ENCODE data around the gene NFIC.
A peak's percentile ranks its signal among the peaks of the same experiment; 100 is the strongest.
"Not testable (repeated sequence)": the region's sequence is repeated elsewhere in the genome, so short reads cannot be mapped to it uniquely, and the experiment has no call there.

Gene NFIC

GRCh38 chr19:3365836-3366752 is at the start of gene NFIC:
NFIC (plus strand) TSS chr19:3366583; CDS start chr19:3366637, 54 bp downstream.
- peak; percentile 36 for DNase-seq

- DNase-seq, result no peak
Observed at GRCh38 chr19:3316659-3317207, 49.6 kb upstream of the NFIC start.

DNA sequence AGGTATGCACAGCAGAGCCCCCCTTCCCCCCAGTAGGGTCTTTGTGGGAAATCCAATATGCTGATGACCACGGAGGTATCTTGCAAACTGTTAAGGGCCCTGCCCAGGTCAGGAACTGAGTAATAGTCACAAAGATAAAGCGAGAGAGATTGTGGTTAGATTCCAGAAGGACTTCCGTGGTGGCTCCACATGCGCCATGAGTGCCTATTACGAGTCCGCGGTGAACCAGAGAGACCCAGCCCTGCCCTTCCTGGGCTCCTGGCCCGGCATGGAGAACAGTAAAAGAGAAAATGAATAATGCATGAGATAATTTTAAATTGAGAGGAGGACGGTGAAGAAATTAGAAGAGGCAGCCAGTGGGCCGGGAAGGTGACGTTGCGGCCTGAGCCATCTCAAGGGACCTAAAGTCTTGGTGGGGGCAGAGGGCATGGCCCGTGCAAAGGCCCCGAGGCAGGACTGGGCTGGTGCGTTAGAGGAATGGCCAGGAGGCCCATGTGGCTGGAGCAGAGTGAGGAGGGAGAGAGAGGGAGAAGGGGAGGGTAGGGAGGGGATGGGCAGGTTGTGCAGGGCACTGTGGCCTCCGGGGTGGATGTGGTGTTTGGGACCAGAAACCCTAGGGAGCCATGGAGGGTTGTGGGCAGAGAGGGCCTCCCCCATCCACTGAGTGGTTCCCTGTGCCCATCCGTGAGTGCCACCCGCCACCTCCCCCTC is 46.6 kb upstream of the NFIC start:
- DNase-seq, result no peak

GRCh38 chr19:3320354-3320670 is 46.1 kb upstream of the NFIC start:
- no peak for DNase-seq

- DNase-seq, result no peak
Observed at GRCh38 chr19:3320853-3321252, 45.5 kb upstream of the NFIC start.

- DNase-seq, result no peak
Observed at GRCh38 chr19:3321696-3322095, 44.7 kb upstream of the NFIC start.

DNA sequence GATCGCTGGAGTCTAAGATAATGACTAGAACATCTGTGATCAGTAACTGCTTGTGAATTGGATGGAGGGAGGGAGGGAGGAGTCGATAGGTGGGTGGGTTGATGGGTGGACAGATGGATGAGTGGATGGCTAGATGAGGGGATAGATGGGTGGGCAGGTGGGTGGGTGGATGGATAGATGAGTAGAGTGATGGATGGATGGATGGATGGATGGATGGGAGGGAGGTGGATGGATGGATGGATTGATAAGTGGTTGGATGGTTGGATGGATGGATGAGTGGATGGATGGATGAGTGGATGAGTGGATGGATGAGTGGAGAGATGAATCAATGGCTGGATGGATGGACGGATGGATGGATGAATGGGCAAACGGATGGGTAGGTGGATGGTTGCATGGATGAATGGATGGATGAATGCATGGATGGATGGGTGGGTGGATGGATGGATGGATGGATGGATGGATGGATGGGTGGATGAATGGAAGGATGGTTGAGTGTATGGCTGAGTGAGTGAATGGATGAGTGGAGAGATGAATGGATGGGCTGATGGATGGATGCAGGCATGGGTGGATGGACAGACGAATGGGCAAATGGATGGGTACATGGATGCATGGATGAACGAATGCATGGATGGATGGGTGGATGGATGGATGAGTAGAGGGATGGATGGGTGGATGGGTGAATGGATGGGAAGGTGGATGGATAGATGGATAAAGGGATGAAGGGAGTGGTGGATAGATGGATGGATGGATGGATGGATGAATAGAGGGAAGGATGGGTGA is 44.0 kb upstream of the NFIC start:
- DNase-seq, result no peak

- no peak for DNase-seq
Observed at GRCh38 chr19:3323026-3323425, 43.4 kb upstream of the NFIC start.

GRCh38 chr19:3323658-3324057 is 42.7 kb upstream of the NFIC start:
- no peak for DNase-seq

DNA sequence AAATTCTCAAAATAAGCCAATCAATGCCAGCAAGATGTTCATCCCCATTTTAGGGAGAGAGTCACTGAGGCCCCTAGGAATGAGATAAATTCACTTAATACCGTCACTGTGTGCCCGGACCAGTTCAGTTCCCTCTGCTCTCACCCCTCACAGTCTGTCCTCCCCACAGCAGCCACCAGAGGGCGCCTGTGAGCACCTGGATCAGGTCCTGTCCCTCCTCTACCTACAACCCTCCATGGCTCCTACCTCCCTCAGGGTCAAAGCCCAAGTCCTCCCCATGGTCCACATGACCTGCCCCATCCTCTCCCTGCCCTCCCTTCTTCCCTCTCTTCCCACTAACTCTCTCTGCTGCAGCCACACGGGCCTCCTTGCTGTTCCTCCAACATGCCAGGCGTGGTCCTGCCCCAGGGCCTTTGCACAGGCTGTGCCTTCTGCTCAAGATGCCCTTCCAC is 42.0 kb upstream of the NFIC start:
- peak; percentile 83 for DNase-seq

- no peak for DNase-seq
Observed at GRCh38 chr19:3325451-3325850, 40.9 kb upstream of the NFIC start.

DNA sequence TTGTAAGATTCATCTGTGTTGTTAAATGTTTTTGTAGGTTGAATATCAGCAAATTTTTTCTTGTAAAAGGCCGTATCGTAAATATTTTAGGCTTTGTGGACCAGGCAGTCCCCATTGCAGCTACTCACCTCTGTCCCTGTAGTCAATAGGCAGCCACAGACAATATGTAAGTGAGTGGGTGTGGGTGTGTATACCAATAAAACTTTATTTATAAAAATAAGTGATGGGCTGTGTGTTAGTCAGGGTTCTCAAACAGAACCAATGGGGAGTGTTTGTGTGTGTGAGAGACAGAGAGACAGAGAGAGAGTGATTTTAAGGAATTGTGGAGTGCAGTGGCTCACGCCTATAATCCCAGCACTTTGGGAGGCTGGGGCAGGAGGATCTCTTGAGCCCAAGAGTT is 37.6 kb upstream of the NFIC start:
- no peak for DNase-seq

GRCh38 chr19:3330047-3330446 is 36.3 kb upstream of the NFIC start:
- DNase-seq, result no peak

- not testable (repeated sequence) for DNase-seq
Observed at GRCh38 chr19:3332232-3332631, 34.2 kb upstream of the NFIC start.

DNA sequence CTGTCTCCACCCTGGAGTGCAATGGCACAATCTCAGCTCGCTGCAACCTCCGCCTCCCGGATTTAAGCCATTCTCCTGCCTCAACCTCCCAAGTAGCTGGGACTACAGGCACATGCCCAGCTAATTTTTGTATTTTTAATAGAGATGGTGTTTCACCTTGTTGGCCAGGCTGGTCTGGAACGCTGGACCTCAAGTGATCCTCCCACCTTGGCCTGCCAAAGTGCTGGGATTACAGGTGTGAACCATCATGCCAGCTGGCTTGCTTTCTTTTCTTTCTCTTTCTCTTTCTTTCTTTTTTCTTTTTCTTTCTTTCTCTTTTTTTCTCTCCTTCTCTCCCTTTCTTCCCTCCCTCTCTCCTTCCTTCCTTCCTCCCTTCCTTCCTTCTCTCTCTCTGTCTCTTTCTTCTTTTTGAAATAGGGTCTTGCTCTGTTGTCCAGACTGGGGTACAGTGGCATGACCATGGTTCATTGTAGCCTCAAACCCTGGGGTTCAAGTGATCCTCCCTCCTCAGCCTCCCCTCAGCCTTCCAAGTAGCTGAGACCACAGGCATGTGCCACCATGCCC is 33.3 kb upstream of the NFIC start:
- no peak for DNase-seq

DNA sequence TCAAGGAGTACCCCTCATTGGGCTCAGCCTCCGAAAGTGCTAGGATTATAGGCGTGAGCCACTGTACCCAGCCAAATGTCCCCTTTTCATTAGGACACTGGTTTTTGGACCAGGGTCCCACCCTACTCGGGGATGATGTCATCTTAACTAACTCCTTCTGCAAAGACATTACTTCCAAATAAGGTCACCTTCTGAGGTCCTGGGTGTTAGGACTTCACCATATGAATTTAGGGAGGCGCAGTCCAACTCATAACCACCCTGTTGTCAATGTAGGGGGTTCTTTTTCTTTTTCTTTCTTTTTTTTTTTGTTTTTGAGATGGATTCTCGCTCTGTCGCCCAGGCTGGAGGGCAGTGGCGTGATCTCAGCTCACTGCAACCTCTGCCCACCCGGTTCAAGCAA is 32.7 kb upstream of the NFIC start:
- no peak for DNase-seq

DNA sequence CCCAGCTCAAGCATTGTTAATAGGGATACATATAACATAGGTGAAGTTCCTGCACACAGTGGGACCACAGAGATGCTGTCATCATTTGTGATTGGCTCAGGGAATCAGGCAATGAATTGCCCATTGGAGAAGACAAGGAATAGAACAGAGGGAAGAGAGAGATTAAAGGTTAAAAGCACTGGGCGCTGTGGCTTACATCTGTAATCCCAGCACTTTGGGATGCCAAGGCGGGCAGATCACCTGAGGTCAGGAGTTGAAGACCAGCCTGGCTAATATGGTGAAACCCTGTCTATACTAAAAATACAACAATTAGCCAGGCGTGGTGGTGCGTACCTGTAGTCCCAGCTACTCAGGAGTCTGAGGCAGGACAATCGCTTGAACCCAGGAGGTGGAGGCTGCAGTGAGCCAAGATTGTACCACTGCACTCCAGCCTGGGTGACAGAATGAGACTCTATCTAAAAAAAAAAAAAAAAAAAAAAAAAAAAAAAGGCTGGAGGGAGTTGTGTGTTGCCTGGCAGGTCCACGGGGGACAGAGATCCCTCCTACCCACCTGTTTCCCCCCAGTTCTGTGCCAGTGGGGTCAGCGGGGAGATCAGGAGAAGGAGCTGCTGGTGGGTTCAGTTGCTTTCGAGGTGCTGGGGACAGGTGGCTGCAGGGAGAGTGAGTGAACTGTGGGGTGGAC is 31.5 kb upstream of the NFIC start:
- DNase-seq, result not testable (repeated sequence)

DNA sequence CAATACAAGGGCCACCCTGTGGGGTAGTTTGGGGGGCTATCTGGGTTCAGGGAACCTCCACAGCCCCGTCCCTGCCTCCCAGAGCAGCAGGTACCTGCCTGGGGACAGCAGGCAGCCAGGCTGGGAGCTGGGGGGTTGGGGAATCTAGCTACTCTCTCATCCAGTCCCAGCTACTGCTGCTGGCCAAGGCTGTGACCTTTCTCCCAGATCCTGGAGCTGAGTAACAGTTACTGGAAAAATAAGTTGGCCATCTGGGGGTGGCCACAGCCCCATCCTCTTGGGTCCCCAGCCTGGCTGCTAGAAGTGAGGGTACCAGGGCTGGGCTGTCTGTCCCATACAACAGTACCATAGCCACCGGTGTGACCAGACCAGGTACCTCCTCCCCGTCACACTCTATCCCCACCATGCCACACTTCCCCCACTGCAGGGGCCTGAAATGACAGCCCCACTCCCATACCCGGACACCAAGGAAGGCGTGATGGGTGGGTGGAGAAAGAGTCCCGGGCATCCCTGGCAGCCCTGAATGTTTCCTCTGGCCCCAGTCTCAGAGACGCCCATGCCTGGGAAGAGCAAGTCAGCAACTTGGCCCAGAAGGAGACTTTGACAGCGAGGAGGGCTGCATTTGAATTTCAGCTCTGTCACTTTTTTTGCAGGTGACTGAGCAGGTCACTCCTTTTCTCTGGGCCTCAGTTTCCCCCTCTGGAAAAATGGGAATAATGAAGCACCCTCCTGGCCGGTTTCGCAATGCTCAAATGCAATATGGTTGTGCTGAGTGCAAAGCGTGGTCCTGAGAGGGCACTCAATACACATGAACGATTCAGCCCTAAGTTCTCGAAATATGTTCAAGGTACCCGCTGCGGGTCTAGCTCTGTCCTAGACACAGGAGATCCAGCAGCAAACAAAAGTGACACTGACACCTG is 30.7 kb upstream of the NFIC start:
- DNase-seq, result no peak

DNA sequence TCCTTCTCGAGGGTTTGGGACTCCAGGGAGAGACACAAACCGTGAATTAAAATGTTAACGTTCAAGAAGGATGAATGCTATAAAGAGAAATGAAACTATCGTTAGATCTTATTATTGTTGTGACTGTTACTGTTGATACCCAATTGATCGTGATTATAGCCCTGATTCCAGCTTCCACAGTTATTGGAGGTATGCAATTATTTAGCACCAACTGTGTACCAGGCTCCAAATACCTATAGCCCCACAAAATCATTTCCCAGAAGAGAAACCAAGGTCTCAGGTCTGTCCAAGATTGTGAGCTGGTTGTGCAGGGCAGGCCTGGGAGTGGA is 30.1 kb upstream of the NFIC start:
- no peak for DNase-seq

DNA sequence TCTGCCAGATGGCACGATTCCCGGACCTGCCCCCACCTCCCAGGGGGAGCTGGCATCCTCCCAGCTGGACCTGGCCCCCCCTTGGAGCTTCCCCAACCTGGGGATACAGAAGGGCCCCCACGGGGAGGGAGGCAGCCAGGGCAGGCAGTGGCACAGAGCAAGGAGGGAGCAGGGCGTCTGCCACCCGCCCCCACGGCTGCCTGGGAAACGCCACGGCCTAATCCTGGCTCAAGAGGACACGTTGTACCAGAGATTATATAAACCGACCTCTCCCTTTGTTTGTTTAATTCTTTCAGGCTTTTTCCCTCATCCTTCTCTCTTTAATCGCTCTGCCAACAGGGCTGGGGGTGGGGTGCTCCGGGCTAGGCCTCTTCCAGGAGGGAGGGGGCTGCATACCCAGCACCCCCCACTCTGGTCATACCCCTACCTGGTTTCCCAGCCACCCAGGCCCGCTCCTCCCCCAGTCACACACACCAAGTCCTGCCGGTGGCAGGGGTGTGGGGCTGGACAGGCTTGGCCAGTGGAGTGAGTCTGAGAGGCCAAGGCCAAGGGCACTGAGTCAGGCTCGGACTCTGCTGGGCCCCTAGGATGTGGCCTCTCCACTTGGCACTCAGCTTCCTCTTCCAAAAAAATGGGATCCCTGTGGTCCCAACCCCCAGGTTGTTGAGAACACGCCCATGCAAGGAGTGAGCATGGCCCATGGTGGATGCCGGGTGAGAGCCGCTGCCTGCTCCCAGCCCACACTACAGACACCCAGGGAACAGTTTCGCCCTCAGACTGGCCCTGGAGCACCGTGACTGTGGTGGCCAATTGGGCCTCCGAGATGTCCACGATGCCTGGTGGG is 29.5 kb upstream of the NFIC start:
- DNase-seq, result no peak
